ENCODE measurements around the gene SGTA.

Gene SGTA

GRCh38 chr19:2799273-2800020 lies 16.4 kb upstream of the SGTA start:
- Histone ChIP-seq H3K27ac (ENCODE audit: low read depth, low read length) (no peak overlapping the region), H3K27me3 (ENCODE audit: low read length) (no peaks in the 10 kb centered on the region), H4K20me1 (ENCODE audit: low read depth, low read length) (no peaks in the 10 kb centered on the region), H3K9me2 (replicated peaks; ENCODE audit: insufficient read depth, low read length) (no peaks in the 10 kb centered on the region), H3K4me3 (ENCODE audit: insufficient read depth, low read length, poor library complexity, severe bottlenecking) (no peak overlapping the region), H3K79me2 (ENCODE audit: insufficient read depth, low read length) (no peaks in the 10 kb centered on the region), H3F3A (ENCODE audit: insufficient read depth) (no peaks in the 10 kb centered on the region), H2AFZ (ENCODE audit: low read depth, low read length, severe bottlenecking) (no peak overlapping the region), H3K9me3 (ENCODE audit: insufficient read depth, low read length) (no peaks in the 10 kb centered on the region), H3K4me2 (ENCODE audit: low read depth, low read length, poor library complexity, severe bottlenecking) (no peak overlapping the region), H3K36me3 (ENCODE audit: low read length) (no peaks in the 10 kb centered on the region), H3K9ac (ENCODE audit: low read length) (no peak overlapping the region)
- no peak for TF ChIP-seq EZH2phosphoT487 (conservative IDR thresholded peaks at IDR 0.05; ENCODE audit: low read length)
- no peak for TF ChIP-seq CTCF (IDR thresholded peaks at IDR 0.05; ENCODE audit: insufficient read depth, low read length, poor library complexity, severe bottlenecking)

- H3K9me2 ChIP-seq (replicated peaks; ENCODE audit: insufficient read depth, low read length), result no peaks in the 10 kb centered on the region
- H3K4me3 ChIP-seq (ENCODE audit: insufficient read depth, low read length, poor library complexity, severe bottlenecking), result no peak overlapping the region
- H3K79me2 ChIP-seq (ENCODE audit: insufficient read depth, low read length), result no peaks in the 10 kb centered on the region
- H3K27ac ChIP-seq (ENCODE audit: low read depth, low read length), result no peak overlapping the region
- H3K9ac ChIP-seq (ENCODE audit: low read length), result no peak overlapping the region
- TF ChIP-seq EZH2phosphoT487 (conservative IDR thresholded peaks at IDR 0.05; ENCODE audit: low read length), result no peak
- no peak for TF ChIP-seq CTCF (IDR thresholded peaks at IDR 0.05; ENCODE audit: insufficient read depth, low read length, poor library complexity, severe bottlenecking)
- no peaks in the 10 kb centered on the region for H4K20me1 ChIP-seq (ENCODE audit: low read depth, low read length)
- no peak overlapping the region for H2AFZ ChIP-seq (ENCODE audit: low read depth, low read length, severe bottlenecking)
- no peaks in the 10 kb centered on the region for H3F3A ChIP-seq (ENCODE audit: insufficient read depth)
- H3K27me3 ChIP-seq (ENCODE audit: low read length), result no peaks in the 10 kb centered on the region
- no peak overlapping the region for H3K4me2 ChIP-seq (ENCODE audit: low read depth, low read length, poor library complexity, severe bottlenecking)
- H3K36me3 ChIP-seq (ENCODE audit: low read length), result no peaks in the 10 kb centered on the region
- H3K9me3 ChIP-seq (ENCODE audit: insufficient read depth, low read length), result no peaks in the 10 kb centered on the region
These were observed 15.7 kb upstream of the SGTA start for GRCh38 chr19:2798733-2799132.

GRCh38 chr19:2798158-2798685 lies 15.1 kb upstream of the SGTA start:
- no peak overlapping the region for H3K9ac ChIP-seq (ENCODE audit: low read length)
- no peaks in the 10 kb centered on the region for H3K27me3 ChIP-seq (ENCODE audit: low read length)
- no peak overlapping the region for H2AFZ ChIP-seq (ENCODE audit: low read depth, low read length, severe bottlenecking)
- TF ChIP-seq EZH2phosphoT487 (conservative IDR thresholded peaks at IDR 0.05; ENCODE audit: low read length) (no peak), CTCF (IDR thresholded peaks at IDR 0.05; ENCODE audit: insufficient read depth, low read length, poor library complexity, severe bottlenecking) (no peak)
- H3K27ac ChIP-seq (ENCODE audit: low read depth, low read length), result no peak overlapping the region
- H3K9me3 ChIP-seq (ENCODE audit: insufficient read depth, low read length), result no peaks in the 10 kb centered on the region
- H3K4me3 ChIP-seq (ENCODE audit: insufficient read depth, low read length, poor library complexity, severe bottlenecking), result no peak overlapping the region
- no peaks in the 10 kb centered on the region for H4K20me1 ChIP-seq (ENCODE audit: low read depth, low read length)
- H3F3A ChIP-seq (ENCODE audit: insufficient read depth), result no peaks in the 10 kb centered on the region
- no peaks in the 10 kb centered on the region for H3K36me3 ChIP-seq (ENCODE audit: low read length)
- no peak overlapping the region for H3K4me2 ChIP-seq (ENCODE audit: low read depth, low read length, poor library complexity, severe bottlenecking)
- H3K79me2 ChIP-seq (ENCODE audit: insufficient read depth, low read length), result no peaks in the 10 kb centered on the region
- H3K9me2 ChIP-seq (replicated peaks; ENCODE audit: insufficient read depth, low read length), result no peaks in the 10 kb centered on the region

All from SU-DHL-6 (cell line).